Measurements from ENCODE around the gene MTARC2.

MTARC2 gene

GRCh38 chr1:220824031-220824989 lies 76.2 kb downstream of the MTARC2 start:
- in situ Hi-C loops (cut with HindIII; ENCODE audit: low sequenced_read_pairs): no loop called here

GRCh38 chr1:220825819-220826551 lies 77.9 kb downstream of the MTARC2 start:
- in situ Hi-C loops (cut with HindIII; ENCODE audit: low sequenced_read_pairs): no loop called here

- in situ Hi-C loops (cut with HindIII; ENCODE audit: low sequenced_read_pairs): no loop called here
Measured at GRCh38 chr1:220826729-220827128, 78.6 kb downstream of the MTARC2 start.

GRCh38 chr1:220827445-220828178 lies 79.5 kb downstream of the MTARC2 start:
- in situ Hi-C loops (cut with HindIII; ENCODE audit: low sequenced_read_pairs): no loop called here

- in situ Hi-C loops (cut with HindIII; ENCODE audit: low sequenced_read_pairs): no loop called here
Measured at GRCh38 chr1:220828179-220828490, 80.0 kb downstream of the MTARC2 start.

GRCh38 chr1:220828950-220829586 lies 80.9 kb downstream of the MTARC2 start:
- in situ Hi-C loops (cut with HindIII; ENCODE audit: low sequenced_read_pairs): no loop called here

GRCh38 chr1:220833436-220833835 lies 85.3 kb downstream of the MTARC2 start:
- in situ Hi-C loops (cut with HindIII; ENCODE audit: low sequenced_read_pairs): no loop called here
